Glutamatergic neuron (in vitro differentiated cells): Measurements from ENCODE around the gene LIN37. TPM values are rescaled to one million over a fixed set of nuclear protein-coding genes. Genes with fewer than 3 reads are reported as not detected.

Source experiments
- DNase-seq: peaks from one replicate; pipeline ENCODE4 v3.0.0; 2022
- H3K27ac Mint-ChIP-seq: one replicate; pipeline ENCODE4 v1.8.0; 2020; ENCODE audit warnings: mild to moderate bottlenecking, mixed read lengths, inconsistent platforms; ENCODE audit not compliant: unreplicated experiment
- H3K27me3 Mint-ChIP-seq: one replicate; pipeline ENCODE4 v1.8.0; 2020; ENCODE audit warnings: mild to moderate bottlenecking, moderate library complexity, mixed read lengths, inconsistent platforms; ENCODE audit not compliant: unreplicated experiment
- H3K36me3 Mint-ChIP-seq: one replicate; pipeline ENCODE4 v1.8.0; 2020; ENCODE audit warnings: mild to moderate bottlenecking, mixed read lengths, inconsistent platforms; ENCODE audit not compliant: unreplicated experiment
- H3K4me1 Mint-ChIP-seq: one replicate; pipeline ENCODE4 v1.8.0; 2020; ENCODE audit warnings: mild to moderate bottlenecking, low read depth, mixed read lengths, inconsistent platforms; ENCODE audit not compliant: unreplicated experiment
- H3K4me3 Mint-ChIP-seq: one replicate; pipeline ENCODE4 v1.8.0; 2020; ENCODE audit warnings: mild to moderate bottlenecking, mixed read lengths, inconsistent platforms; ENCODE audit not compliant: unreplicated experiment
- H3K9me3 Mint-ChIP-seq: one replicate; pipeline ENCODE4 v1.8.0; 2020; ENCODE audit warnings: mild to moderate bottlenecking, moderate library complexity, mixed read lengths, inconsistent platforms; ENCODE audit not compliant: unreplicated experiment
- CTCF ChIP-seq: fragments of 200-600 bp; sonication (generic); IDR thresholded peaks from one replicate; pipeline ENCODE4 v1.5.0; 2021; ENCODE audit not compliant: partially characterized antibody, unreplicated experiment
- total RNA-seq: library from RNA; stranded (reverse); fragmentation: NEBNext Ultra II Directional; extraction: Animal tissue kit (Norgen Biotek cat#: 25700); gene quantifications from one replicate; pipeline ENCODE4 v1.2.1, GENCODE V29; 2021; ENCODE audit not compliant: unreplicated experiment

The LIN37 gene
- total RNA-seq, 1 donor from 2014 or later: 29.8 TPM

GRCh38 chr19:35731779-35732405, 16.5 kb upstream of the LIN37 start:
- no peak for TF ChIP-seq CTCF
- peaks cover 4% of the 10 kb centered on the region for H3K36me3 Mint-ChIP-seq
- no peak overlapping the region for H3K4me3 Mint-ChIP-seq
- no peaks in the 10 kb centered on the region for H3K4me1 Mint-ChIP-seq
- no peak for DNase-seq
- peaks cover 10% of the 10 kb centered on the region for H3K27me3 Mint-ChIP-seq
- peaks cover 5% of the 10 kb centered on the region for H3K9me3 Mint-ChIP-seq
- H3K27ac Mint-ChIP-seq: no peak overlapping the region

GRCh38 chr19:35732540-35733179, 15.7 kb upstream of the LIN37 start:
- peaks cover 4% of the 10 kb centered on the region for H3K36me3 Mint-ChIP-seq
- no peak for TF ChIP-seq CTCF
- H3K9me3 Mint-ChIP-seq: peaks cover 5% of the 10 kb centered on the region
- H3K4me1 Mint-ChIP-seq: no peaks in the 10 kb centered on the region
- no peak overlapping the region for H3K27ac Mint-ChIP-seq
- H3K4me3 Mint-ChIP-seq: no peak overlapping the region
- no peak for DNase-seq
- H3K27me3 Mint-ChIP-seq: peaks cover 10% of the 10 kb centered on the region

- Mint-ChIP-seq H3K4me1 (no peaks in the 10 kb centered on the region), H3K9me3 (peaks cover 4% of the 10 kb centered on the region), H3K27me3 (peaks cover 10% of the 10 kb centered on the region), H3K27ac (peak overlapping the region; percentile 73), H3K4me3 (no peak overlapping the region), H3K36me3 (peaks cover 4% of the 10 kb centered on the region)
- no peak for DNase-seq
- no peak for TF ChIP-seq CTCF
Observed at GRCh38 chr19:35733180-35734125, 14.9 kb upstream of the LIN37 start.

- DNase-seq: no peak
- Mint-ChIP-seq H3K4me1 (no peaks in the 10 kb centered on the region), H3K9me3 (peaks cover 5% of the 10 kb centered on the region), H3K4me3 (no peak overlapping the region), H3K27me3 (peaks cover 10% of the 10 kb centered on the region), H3K27ac (peak overlapping the region; percentile 73), H3K36me3 (peaks cover 4% of the 10 kb centered on the region)
- no peak for TF ChIP-seq CTCF
Observed at GRCh38 chr19:35734273-35734672, 14.1 kb upstream of the LIN37 start.
